Vagina (tissue), 2 donors: ENCODE measurements around the gene PRPF6. TPM values are rescaled to one million over a fixed set of nuclear protein-coding genes. Genes with fewer than 3 reads are reported as not detected.
A peak's percentile ranks its signal among the peaks of the same experiment; 100 is the strongest.
"Not testable (repeated sequence)": the region's sequence is repeated elsewhere in the genome, so short reads cannot be mapped to it uniquely, and the experiment has no call there.

Source experiments
- DNase-seq, 2 donors: peaks; one replicate each; pipeline ENCODE4 v3.0.0-alpha.2; 2017; ENCODE audit errors: extremely low spot score in 2 of 2
- H3K27ac ChIP-seq: fragments of 200-600 bp; sonication (generic); one replicate; pipeline ENCODE4 v1.5.1; 2019
- H3K27me3 ChIP-seq: fragments of 200-600 bp; sonication (generic); one replicate; pipeline ENCODE4 v1.5.1; 2019
- H3K36me3 ChIP-seq, 2 donors: fragments of 200-600 bp; sonication (generic); one replicate each; pipeline ENCODE4 v1.5.1; 2017 to 2019
- H3K4me1 ChIP-seq: fragments of 200-600 bp; sonication (generic); one replicate; pipeline ENCODE4 v1.5.1; 2019
- H3K4me3 ChIP-seq, 2 donors: fragments of 200-600 bp; sonication (generic); 1 replicate in 1 of 2; 2 replicates in 1 of 2; pipeline ENCODE4 v1.5.1; 2016 to 2019
- H3K9me3 ChIP-seq: fragments of 200-600 bp; sonication (generic); one replicate; pipeline ENCODE4 v1.5.1; 2019
- POLR2A ChIP-seq, 2 donors: fragments of 450-650 bp; IDR thresholded peaks; one replicate each; pipeline ENCODE4 v1.6.1; 2017; ENCODE audit warnings: antibody characterized with exemption in 2 of 2, mild to moderate bottlenecking in 2 of 2, moderate library complexity in 2 of 2
- POLR2AphosphoS5 ChIP-seq, 2 donors: sonication (generic); formaldehyde crosslinking; IDR thresholded peaks; one replicate each; pipeline ENCODE4 v1.9.0; 2017; ENCODE audit warnings: antibody characterized with exemption in 2 of 2, mild to moderate bottlenecking in 2 of 2, low read depth in 1 of 2; ENCODE audit not compliant: insufficient read depth in 1 of 2
- intact Hi-C: fragments of 100-400 bp; cut with DNase I; formaldehyde crosslinking; loops from one replicate; pipeline ENCODE4 v1.15.1; 2023
- total RNA-seq: library from RNA; depleted of rRNA; stranded (reverse); fragments of >200 nt; gene quantifications from one replicate; pipeline ENCODE4 v1.2.3, GENCODE V29; 2016
- TF ChIP-seq, protein P1 (sequence below), 3 experiments: fragments of 450-650 bp in 2 of 3; fragments of 200-600 bp in 1 of 3; sonication (generic) in 1 of 3; IDR thresholded peaks; one replicate each; pipeline ENCODE4 v1.5.1; 2017 to 2019; ENCODE audit warnings: antibody characterized with exemption in 3 of 3, mild to moderate bottlenecking in 2 of 3, moderate library complexity in 2 of 3

Gene PRPF6
- total RNA-seq, 1 donor from 2014 or later = 50.6 TPM

DNA sequence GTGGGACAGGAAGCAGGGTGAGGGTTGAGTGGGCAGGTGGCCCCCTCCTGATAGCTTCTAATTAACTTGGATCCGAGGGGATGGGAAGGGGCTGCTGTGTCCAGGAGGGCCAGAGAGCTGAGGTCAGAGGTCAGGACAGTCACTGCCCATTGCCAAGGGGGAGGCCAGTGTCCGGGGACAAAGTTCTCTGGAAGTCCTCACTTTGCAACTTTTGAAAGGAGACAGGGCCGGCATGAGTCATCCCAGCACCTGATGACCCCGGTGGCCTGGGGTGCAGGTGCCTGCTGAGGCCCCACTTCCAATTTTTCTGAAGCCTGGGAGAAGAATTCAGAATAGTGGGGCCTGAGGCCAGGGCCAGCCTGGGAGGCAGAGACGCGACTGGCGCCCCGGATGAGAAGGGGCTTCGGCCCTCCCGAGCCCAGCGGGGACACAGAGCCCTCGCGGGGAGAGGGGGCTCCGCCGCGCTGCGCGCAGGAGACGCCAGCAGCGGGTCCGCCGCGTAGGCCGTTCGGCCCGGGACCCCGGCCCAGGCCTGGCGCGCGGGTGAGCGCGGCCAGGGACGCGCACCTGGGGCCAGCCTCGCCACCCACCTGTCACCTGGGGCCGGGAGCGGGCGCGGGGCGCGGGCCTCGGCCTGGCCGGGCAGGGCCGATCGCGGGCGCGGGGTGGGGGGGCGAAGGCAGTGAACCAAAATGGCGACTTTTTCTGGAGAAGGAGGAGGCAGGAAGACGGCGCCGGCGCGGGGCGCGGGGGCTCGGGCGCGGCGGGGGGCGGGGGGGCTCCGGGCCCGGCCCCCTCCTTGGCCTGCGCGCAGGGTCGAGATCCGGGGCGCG lies 11.8 kb upstream of the PRPF6 start:
- no peaks in the 10 kb centered on the region for H3K27me3 ChIP-seq
- peak overlapping the region; percentile 59 to 90 for H3K4me3 ChIP-seq
- peaks cover 0 to 24% of the 10 kb centered on the region in 2 donors for H3K36me3 ChIP-seq
- no peaks in the 10 kb centered on the region for H3K9me3 ChIP-seq
- H3K27ac ChIP-seq = peak overlapping the region; percentile 72
- DNase-seq = no peak
- intact Hi-C loops = no loop called here
- peaks cover 31% of the 10 kb centered on the region for H3K4me1 ChIP-seq
- TF ChIP-seq POLR2A (IDR thresholded peaks at IDR 0.05) (no peak), POLR2AphosphoS5 (IDR thresholded peaks at IDR 0.05; ENCODE audit: insufficient read depth in 1 of 2, low read depth in 1 of 2) (no peak)
- TF ChIP-seq, protein P1, sequence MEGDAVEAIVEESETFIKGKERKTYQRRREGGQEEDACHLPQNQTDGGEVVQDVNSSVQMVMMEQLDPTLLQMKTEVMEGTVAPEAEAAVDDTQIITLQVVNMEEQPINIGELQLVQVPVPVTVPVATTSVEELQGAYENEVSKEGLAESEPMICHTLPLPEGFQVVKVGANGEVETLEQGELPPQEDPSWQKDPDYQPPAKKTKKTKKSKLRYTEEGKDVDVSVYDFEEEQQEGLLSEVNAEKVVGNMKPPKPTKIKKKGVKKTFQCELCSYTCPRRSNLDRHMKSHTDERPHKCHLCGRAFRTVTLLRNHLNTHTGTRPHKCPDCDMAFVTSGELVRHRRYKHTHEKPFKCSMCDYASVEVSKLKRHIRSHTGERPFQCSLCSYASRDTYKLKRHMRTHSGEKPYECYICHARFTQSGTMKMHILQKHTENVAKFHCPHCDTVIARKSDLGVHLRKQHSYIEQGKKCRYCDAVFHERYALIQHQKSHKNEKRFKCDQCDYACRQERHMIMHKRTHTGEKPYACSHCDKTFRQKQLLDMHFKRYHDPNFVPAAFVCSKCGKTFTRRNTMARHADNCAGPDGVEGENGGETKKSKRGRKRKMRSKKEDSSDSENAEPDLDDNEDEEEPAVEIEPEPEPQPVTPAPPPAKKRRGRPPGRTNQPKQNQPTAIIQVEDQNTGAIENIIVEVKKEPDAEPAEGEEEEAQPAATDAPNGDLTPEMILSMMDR (IDR thresholded peaks at IDR 0.05) = no peak

DNA sequence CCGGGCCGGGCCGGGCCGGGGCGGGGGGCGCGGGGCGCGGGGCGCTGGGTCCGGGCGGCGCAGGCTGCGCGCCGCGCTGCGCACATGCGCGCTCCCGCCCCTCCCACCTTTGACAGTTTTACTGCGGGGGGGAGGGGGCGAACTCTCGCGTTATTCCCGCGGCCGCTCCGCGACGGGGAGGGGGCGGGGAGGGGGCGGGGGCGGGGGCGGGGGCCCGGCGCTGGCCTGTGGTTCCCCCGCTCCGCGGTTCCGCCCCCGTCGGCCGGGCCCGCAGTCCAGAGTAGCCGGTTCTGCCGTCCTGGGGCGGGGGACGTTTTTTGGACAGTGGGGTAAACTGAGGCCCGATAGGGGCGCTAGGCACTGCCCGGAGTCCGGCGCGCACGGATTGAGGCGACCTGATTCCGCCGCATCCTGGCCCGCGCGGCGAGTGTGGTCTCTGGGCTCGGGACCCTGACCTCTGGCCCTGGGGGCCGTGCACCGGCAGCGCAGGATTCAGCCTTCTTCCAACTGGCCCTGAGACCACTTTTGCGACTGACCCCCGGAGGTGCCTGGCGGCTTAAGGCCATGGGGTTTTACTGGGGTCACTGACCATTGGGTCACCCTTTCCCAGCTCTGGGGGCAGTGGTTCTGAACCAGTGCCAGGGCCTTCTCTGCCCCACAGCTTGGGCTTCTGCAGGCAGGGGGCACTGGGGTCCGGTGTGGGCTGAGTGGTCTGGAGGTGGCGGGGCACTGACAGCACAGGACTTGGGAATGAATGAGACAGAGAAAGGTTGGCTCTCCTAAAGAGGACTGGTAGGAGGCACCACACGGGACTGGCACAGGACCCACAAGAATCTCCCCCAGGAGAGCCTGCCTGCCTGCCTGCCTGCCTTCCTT lies 10.9 kb upstream of the PRPF6 start, which contains the start of gene ZNF512B:
TSS of gene ZNF512B (minus strand) at position 93 of the 876 bp plus-strand sequence. CDS start 1,980 bp downstream, outside the sequence.
- Histone ChIP-seq H3K27me3 (no peaks in the 10 kb centered on the region), H3K27ac (peak within 1 kb of the TSS; percentile 72), H3K36me3 (peaks cover 0 to 19% of the 10 kb centered on the region in 2 donors), H3K9me3 (no peaks in the 10 kb centered on the region), H3K4me1 (peaks cover 40% of the 10 kb centered on the region), H3K4me3 (peak within 1 kb of the TSS; percentile 59 to 90)
- no peak for TF ChIP-seq POLR2AphosphoS5 (IDR thresholded peaks at IDR 0.05; ENCODE audit: insufficient read depth in 1 of 2, low read depth in 1 of 2)
- no peak for TF ChIP-seq POLR2A (IDR thresholded peaks at IDR 0.05)
- TF ChIP-seq, protein P1 (IDR thresholded peaks at IDR 0.05) = no peak
- intact Hi-C loops = no loop called here
- DNase-seq = no peak

DNA sequence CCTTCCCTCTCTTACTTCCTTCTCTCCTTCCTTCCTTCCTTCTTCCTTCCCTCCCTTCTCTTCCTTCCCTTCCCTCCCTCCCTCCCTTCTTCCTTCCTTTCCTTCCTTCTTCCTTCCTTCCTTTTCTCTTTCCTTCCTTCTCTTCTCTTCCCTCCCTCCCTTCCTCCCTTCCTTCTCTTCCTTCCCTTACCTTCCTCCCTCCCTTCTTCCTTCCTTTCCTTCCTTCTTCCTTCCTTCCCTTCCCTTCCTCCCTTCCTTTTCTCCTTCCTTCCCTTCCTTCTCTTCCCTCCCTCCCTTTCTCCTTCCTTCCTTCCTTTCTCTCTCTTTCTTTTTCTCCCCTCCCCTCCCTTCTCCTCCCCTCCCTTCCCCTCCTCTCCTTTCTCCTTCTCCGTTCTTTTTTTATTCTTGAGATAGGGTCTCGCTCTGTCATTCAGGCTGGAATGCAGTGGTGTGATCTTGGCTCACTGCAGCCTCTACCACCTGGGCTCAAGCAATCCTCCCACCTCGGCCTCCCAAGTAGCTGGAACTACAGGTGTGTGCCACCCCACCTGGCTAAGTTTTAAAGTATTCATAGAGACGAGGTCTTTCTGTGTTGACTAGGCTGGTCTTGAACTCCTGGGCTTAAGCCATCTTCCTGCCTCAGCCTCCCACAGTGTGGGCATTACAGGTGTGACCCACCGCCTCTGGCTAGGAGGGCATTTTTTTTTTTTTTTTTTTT lies 10.1 kb upstream of the PRPF6 start:
- Histone ChIP-seq H3K9me3 (no peaks in the 10 kb centered on the region), H3K4me3 (no peak overlapping the region), H3K27me3 (no peaks in the 10 kb centered on the region), H3K36me3 (peaks cover 0 to 19% of the 10 kb centered on the region in 2 donors), H3K4me1 (peaks cover 40% of the 10 kb centered on the region), H3K27ac (no peak overlapping the region)
- intact Hi-C loops = no loop called here
- no peak for TF ChIP-seq POLR2AphosphoS5 (IDR thresholded peaks at IDR 0.05; ENCODE audit: insufficient read depth in 1 of 2, low read depth in 1 of 2)
- TF ChIP-seq POLR2A (IDR thresholded peaks at IDR 0.05) = no peak
- TF ChIP-seq, protein P1 (IDR thresholded peaks at IDR 0.05) = no peak
- no peak for DNase-seq

DNA sequence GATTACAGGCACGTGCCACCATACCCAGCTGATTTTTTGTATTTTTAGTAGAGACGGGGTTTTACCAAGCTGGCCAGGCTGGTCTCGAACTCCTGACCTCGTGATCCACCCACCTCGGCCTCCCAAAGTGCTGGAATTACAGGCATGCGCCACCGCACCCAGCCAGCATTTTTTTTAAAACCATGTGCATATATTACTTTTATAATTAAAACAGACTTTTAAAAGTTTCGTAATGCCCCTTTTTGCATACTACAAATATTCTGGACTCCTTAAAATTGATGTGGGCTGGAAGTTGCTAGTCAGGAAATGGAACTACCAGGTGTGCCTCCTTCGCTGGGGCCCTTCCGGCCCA lies 9.0 kb upstream of the PRPF6 start:
- H3K9me3 ChIP-seq, H3K27me3 ChIP-seq, H3K4me3 ChIP-seq, DNase-seq, intact Hi-C loops, H3K27ac ChIP-seq, H3K36me3 ChIP-seq: not testable (repeated sequence)
- H3K4me1 ChIP-seq = peaks cover 40% of the 10 kb centered on the region
